HCT116 (cell line): ENCODE measurements around the gene TMEM150A. TPM values are rescaled to one million over a fixed set of nuclear protein-coding genes. Genes with fewer than 3 reads are reported as not detected.

Source experiments
- ATAC-seq: fragments of 200-7000 bp; cut with Tn5 transposase; 2 replicates; pipeline ENCODE4 v1.9.1; 2020; ENCODE audit warnings: mild to moderate bottlenecking, moderate library complexity
- BruUV-seq: library from RNA; stranded (reverse); fragments of 400-500 nt; replicated peaks from 2 replicates; lab custom pipeline; 2021; lab: Mats Ljungman, UMichigan
- CTCF ChIA-PET: fragments of 300-600 bp; sonication (Branson Sonifier 250); formaldehyde crosslinking; loops from one replicate; lab custom pipeline; 2021; ENCODE audit warnings: antibody characterized with exemption; lab: Charles Lee
- POLR2A ChIA-PET: fragments of 300-600, 350-600 bp; sonication (Branson Sonifier 250); formaldehyde crosslinking; loops from one replicate; lab custom pipeline; 2021; ENCODE audit warnings: antibody characterized with exemption; lab: Charles Lee
- RAD21 ChIA-PET, 2 experiments: fragments of 300-600 bp; sonication (Branson Sonifier 250); formaldehyde crosslinking; loops; one replicate each; lab custom pipeline; 2023; ENCODE audit warnings: low total read pairs in 2 of 2; ENCODE audit not compliant: uncharacterized antibody in 2 of 2, unreplicated experiment in 2 of 2, low non-redundant PET in 1 of 2; lab: Charles Lee
- DNase-seq: peaks from one replicate; pipeline ENCODE4 v3.0.0-alpha.2; 2010; ENCODE audit warnings: low read depth, low spot score
- H2AFZ ChIP-seq: fragments of 200-600 bp; shearing (Covaris generic), sonication (generic); 2 replicates; pipeline ENCODE4 v1.6.1; 2017; ENCODE audit warnings: low read depth, mixed run types, mixed read lengths, antibody characterized with exemption, low read length; ENCODE audit not compliant: poor library complexity, severe bottlenecking
- H3K27ac ChIP-seq: 2 replicates; pipeline ENCODE4 v1.5.1; 2012; ENCODE audit warnings: low read depth, low read length
- H3K27me3 ChIP-seq: fragments of 200-600 bp; sonication (generic); 2 replicates; pipeline ENCODE4 v1.6.1; 2016; ENCODE audit warnings: mixed run types, low read length, mixed read lengths; ENCODE audit not compliant: insufficient read depth
- H3K36me3 ChIP-seq, 2 experiments: fragments of 200-500 bp in 1 of 2; fragments of 200-600 bp in 1 of 2; sonication (Bioruptor generic) in 1 of 2; sonication (generic) in 1 of 2; 2 replicates each; pipeline versions ENCODE4 v1.5.1 to v1.6.1; 2014 to 2016; ENCODE audit warnings: low read length in 2 of 2, inconsistent platforms in 1 of 2, mixed read lengths in 1 of 2, mixed run types in 1 of 2; ENCODE audit not compliant: insufficient read depth in 2 of 2, control insufficient read depth in 1 of 2
- H3K4me1 ChIP-seq, 2 experiments: fragments of 200-600 bp in 1 of 2; sonication (generic) in 1 of 2; 2 replicates each; pipeline versions ENCODE4 v1.5.1 to v1.6.1; 2012 to 2017; ENCODE audit warnings: low read length in 2 of 2, inconsistent platforms in 1 of 2, mild to moderate bottlenecking in 1 of 2, mixed read lengths in 1 of 2, mixed run types in 1 of 2, moderate library complexity in 1 of 2; ENCODE audit not compliant: insufficient read depth in 2 of 2, control insufficient read depth in 1 of 2
- H3K4me2 ChIP-seq: fragments of 200-600 bp; sonication (generic); 2 replicates; pipeline ENCODE4 v1.6.1; 2017; ENCODE audit warnings: mixed run types, low read length, mixed read lengths
- H3K4me3 ChIP-seq, 2 experiments: fragments of 200-600 bp in 1 of 2; sonication (generic) in 1 of 2; replicated peaks in 1 of 2; 2 replicates each; pipeline ENCODE4 v1.5.1; 2011 to 2016; ENCODE audit warnings: low read length in 2 of 2, control low read depth in 1 of 2, low read depth in 1 of 2, mild to moderate bottlenecking in 1 of 2, mixed read lengths in 1 of 2, mixed run types in 1 of 2
- H3K79me2 ChIP-seq: fragments of 200-600 bp; sonication (generic); 2 replicates; pipeline ENCODE4 v1.6.1; 2017; ENCODE audit warnings: mild to moderate bottlenecking, mixed run types, low read length, moderate library complexity, mixed read lengths; ENCODE audit not compliant: insufficient read depth
- H3K9ac ChIP-seq: fragments of 200-600 bp; sonication (generic); 2 replicates; pipeline ENCODE4 v1.6.1; 2016; ENCODE audit warnings: low read length, mixed read lengths
- H3K9me2 ChIP-seq: fragments of 200-600 bp; sonication (generic), shearing (Covaris generic); 2 replicates; pipeline ENCODE4 v1.6.1; 2017; ENCODE audit warnings: mixed run types, mild to moderate bottlenecking, moderate library complexity; ENCODE audit not compliant: insufficient read depth
- H3K9me3 ChIP-seq, 2 experiments: fragments of 200-500 bp in 1 of 2; fragments of 200-600 bp in 1 of 2; sonication (Bioruptor generic) in 1 of 2; sonication (generic) in 1 of 2; 2 replicates each; pipeline ENCODE4 v1.6.1; 2014 to 2017; ENCODE audit warnings: low read length in 2 of 2, mixed read lengths in 2 of 2, inconsistent platforms in 1 of 2, low read depth in 1 of 2, mild to moderate bottlenecking in 1 of 2, mixed run types in 1 of 2, moderate library complexity in 1 of 2; ENCODE audit not compliant: control insufficient read depth in 1 of 2, insufficient read depth in 1 of 2
- H4K20me1 ChIP-seq: fragments of 200-600 bp; sonication (generic), shearing (Covaris generic); 2 replicates; pipeline ENCODE4 v1.6.1; 2017; ENCODE audit warnings: mixed run types, mild to moderate bottlenecking, moderate library complexity; ENCODE audit not compliant: insufficient read depth
- CBX3 ChIP-seq: IDR thresholded peaks from 2 replicates; pipeline ENCODE4 v1.6.1; 2012; ENCODE audit warnings: low read depth
- CEBPB ChIP-seq: IDR thresholded peaks from 2 replicates; pipeline ENCODE4 v1.6.1; 2012; ENCODE audit warnings: low read depth
- EZH2 ChIP-seq: fragments of 200-600 bp; sonication (generic); IDR thresholded peaks from 2 replicates; pipeline ENCODE4 v1.6.1; 2017; ENCODE audit warnings: antibody characterized with exemption, mixed run types
- EZH2phosphoT487 ChIP-seq: fragments of 200-600 bp; IDR thresholded peaks from 2 replicates; pipeline ENCODE4 v1.6.1; 2018; ENCODE audit warnings: antibody characterized with exemption, borderline replicate concordance
- FOSL1 ChIP-seq: IDR thresholded peaks from 2 replicates; pipeline ENCODE4 v1.6.1; 2012; ENCODE audit warnings: low read depth
- POLR2A ChIP-seq: IDR thresholded peaks from 2 replicates; pipeline ENCODE4 v1.7.0; 2011; ENCODE audit warnings: borderline replicate concordance; ENCODE audit not compliant: insufficient read depth, insufficient read length; ENCODE audit errors: extremely low read depth
- POLR2AphosphoS5 ChIP-seq: IDR thresholded peaks from 2 replicates; pipeline ENCODE4 v1.6.1; 2011; ENCODE audit warnings: mild to moderate bottlenecking, low read depth, low read length, moderate library complexity
- SIN3A ChIP-seq: IDR thresholded peaks from 2 replicates; pipeline ENCODE4 v1.6.1; 2012; ENCODE audit warnings: low read depth
- SP1 ChIP-seq: IDR thresholded peaks from 2 replicates; pipeline ENCODE4 v1.6.1; 2012; ENCODE audit warnings: low read depth
- TCF7L2 ChIP-seq: IDR thresholded peaks from 2 replicates; pipeline ENCODE4 v1.7.0; 2011; ENCODE audit warnings: borderline replicate concordance, inconsistent platforms; ENCODE audit not compliant: insufficient read depth, insufficient read length; ENCODE audit errors: extremely low read depth
- YY1 ChIP-seq: IDR thresholded peaks from 2 replicates; pipeline ENCODE4 v1.6.1; 2011; ENCODE audit warnings: low read length, low read depth, moderate library complexity, mild to moderate bottlenecking; ENCODE audit not compliant: insufficient replicate concordance; ENCODE audit errors: extremely low read depth
- ZNF274 ChIP-seq: fragments of 200-500 bp; sonication (Bioruptor generic); IDR thresholded peaks from 2 replicates; pipeline ENCODE4 v1.6.1; 2014; ENCODE audit warnings: mild to moderate bottlenecking, low read depth, low read length, inconsistent platforms
- intact Hi-C: fragments of 100-400 bp; cut with micrococcal nuclease; formaldehyde crosslinking; loops from 2 replicates; pipeline ENCODE4 v1.10.0; 2022
- total RNA-seq: library from RNA; stranded (reverse); gene quantifications from one replicate; pipeline ENCODE4 v1.2.1, GENCODE V29; 2021; ENCODE audit not compliant: unreplicated experiment
- TF ChIP-seq, protein P1 (sequence below): IDR thresholded peaks from 2 replicates; pipeline ENCODE4 v1.6.1; 2012; ENCODE audit warnings: low read depth
- TF ChIP-seq, protein P2 (sequence below): IDR thresholded peaks from 2 replicates; pipeline ENCODE4 v1.6.1; 2012

The TMEM150A gene
- total RNA-seq, 1 experiment from 2014 or later = 9.9 TPM

DNA sequence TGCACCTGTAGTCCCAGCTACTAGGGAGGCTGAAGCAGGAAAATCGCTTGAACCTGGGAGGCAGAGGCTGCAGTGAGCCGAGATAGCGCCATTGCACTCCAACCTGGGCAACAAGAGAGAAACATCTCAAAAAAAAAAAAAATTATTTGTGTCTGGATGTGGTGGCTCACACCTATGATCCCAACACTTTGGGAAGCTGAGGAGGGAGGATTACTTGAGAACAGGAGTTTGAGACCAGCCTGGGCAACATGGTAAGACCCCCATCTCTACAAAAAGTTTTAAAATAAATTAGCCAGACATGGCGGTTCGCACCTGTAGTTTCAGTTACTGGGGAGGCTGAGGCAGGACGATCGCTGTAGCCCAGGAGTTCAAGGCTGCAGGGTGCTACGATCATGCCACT, 26.8 kb downstream of the TMEM150A start:
- no peaks in the 10 kb centered on the region for H3K27me3 ChIP-seq
- no peaks in the 10 kb centered on the region for H3K9me3 ChIP-seq
- ChIA-PET RAD21 (no interaction called here), POLR2A (no interaction called here), CTCF (no interaction called here)
- H3K27ac ChIP-seq = no peak overlapping the region
- no TSS peak for BruUV-seq
- no peaks in the 10 kb centered on the region for H4K20me1 ChIP-seq
- H3K4me3 ChIP-seq = no peak overlapping the region
- no peak overlapping the region for H2AFZ ChIP-seq
- peaks cover 18 to 26% of the 10 kb centered on the region in 2 experiments for H3K4me1 ChIP-seq
- H3K9ac ChIP-seq = no peak overlapping the region
- TF ChIP-seq POLR2A = no peak
- TF ChIP-seq, protein P1, sequence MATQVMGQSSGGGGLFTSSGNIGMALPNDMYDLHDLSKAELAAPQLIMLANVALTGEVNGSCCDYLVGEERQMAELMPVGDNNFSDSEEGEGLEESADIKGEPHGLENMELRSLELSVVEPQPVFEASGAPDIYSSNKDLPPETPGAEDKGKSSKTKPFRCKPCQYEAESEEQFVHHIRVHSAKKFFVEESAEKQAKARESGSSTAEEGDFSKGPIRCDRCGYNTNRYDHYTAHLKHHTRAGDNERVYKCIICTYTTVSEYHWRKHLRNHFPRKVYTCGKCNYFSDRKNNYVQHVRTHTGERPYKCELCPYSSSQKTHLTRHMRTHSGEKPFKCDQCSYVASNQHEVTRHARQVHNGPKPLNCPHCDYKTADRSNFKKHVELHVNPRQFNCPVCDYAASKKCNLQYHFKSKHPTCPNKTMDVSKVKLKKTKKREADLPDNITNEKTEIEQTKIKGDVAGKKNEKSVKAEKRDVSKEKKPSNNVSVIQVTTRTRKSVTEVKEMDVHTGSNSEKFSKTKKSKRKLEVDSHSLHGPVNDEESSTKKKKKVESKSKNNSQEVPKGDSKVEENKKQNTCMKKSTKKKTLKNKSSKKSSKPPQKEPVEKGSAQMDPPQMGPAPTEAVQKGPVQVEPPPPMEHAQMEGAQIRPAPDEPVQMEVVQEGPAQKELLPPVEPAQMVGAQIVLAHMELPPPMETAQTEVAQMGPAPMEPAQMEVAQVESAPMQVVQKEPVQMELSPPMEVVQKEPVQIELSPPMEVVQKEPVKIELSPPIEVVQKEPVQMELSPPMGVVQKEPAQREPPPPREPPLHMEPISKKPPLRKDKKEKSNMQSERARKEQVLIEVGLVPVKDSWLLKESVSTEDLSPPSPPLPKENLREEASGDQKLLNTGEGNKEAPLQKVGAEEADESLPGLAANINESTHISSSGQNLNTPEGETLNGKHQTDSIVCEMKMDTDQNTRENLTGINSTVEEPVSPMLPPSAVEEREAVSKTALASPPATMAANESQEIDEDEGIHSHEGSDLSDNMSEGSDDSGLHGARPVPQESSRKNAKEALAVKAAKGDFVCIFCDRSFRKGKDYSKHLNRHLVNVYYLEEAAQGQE = no peak
- TF ChIP-seq SIN3A = no peak
- no peak for TF ChIP-seq SP1
- TF ChIP-seq, protein P2, sequence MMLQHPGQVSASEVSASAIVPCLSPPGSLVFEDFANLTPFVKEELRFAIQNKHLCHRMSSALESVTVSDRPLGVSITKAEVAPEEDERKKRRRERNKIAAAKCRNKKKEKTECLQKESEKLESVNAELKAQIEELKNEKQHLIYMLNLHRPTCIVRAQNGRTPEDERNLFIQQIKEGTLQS = no peak
- TF ChIP-seq EZH2phosphoT487 = no peak
- DNase-seq = no peak
- no peak overlapping the region for H3K4me2 ChIP-seq
- no peaks in the 10 kb centered on the region for H3K9me2 ChIP-seq
- no peak for ATAC-seq
- intact Hi-C loops = no loop called here
- H3K79me2 ChIP-seq = no peaks in the 10 kb centered on the region
- H3K36me3 ChIP-seq = no peaks in the 10 kb centered on the region

- Histone ChIP-seq H3K4me2 (no peak overlapping the region), H3K79me2 (no peaks in the 10 kb centered on the region), H3K27me3 (no peaks in the 10 kb centered on the region), H4K20me1 (no peaks in the 10 kb centered on the region), H3K9me2 (no peaks in the 10 kb centered on the region), H3K4me1 (peaks cover 2 to 6% of the 10 kb centered on the region in 2 experiments; a peak in 2 of 4 replicates), H3K9ac (no peak overlapping the region), H3K4me3 (no peak overlapping the region), H3K27ac (no peak overlapping the region), H3K36me3 (no peaks in the 10 kb centered on the region), H3K9me3 (no peaks in the 10 kb centered on the region), H2AFZ (no peak overlapping the region)
- BruUV-seq = no TSS peak
- ChIA-PET RAD21 (no interaction called here), POLR2A (no interaction called here), CTCF (no interaction called here)
- ATAC-seq = no peak
- intact Hi-C loops = no loop called here
- DNase-seq = no peak
- TF ChIP-seq CEBPB = no peak
- TF ChIP-seq ZNF274 = no peak
- TF ChIP-seq, protein P1 = no peak
- TF ChIP-seq TCF7L2 = no peak
- no peak for TF ChIP-seq YY1
- TF ChIP-seq FOSL1 = no peak
- TF ChIP-seq POLR2AphosphoS5 = no peak
- TF ChIP-seq CBX3 = no peak
- no peak for TF ChIP-seq EZH2
- TF ChIP-seq, protein P2 = no peak
Observed at GRCh38 chr2:85566265-85566664, 36.2 kb downstream of the TMEM150A start.
